Esophagus squamous epithelium (tissue), 5 donors: ENCODE results near the gene ADAM12. TPM values are rescaled to one million over a fixed set of nuclear protein-coding genes. Genes with fewer than 3 reads are reported as not detected.

Experiments used
- DNase-seq: peaks from one replicate; lab custom pipeline; 2025; lab: John Stamatoyannopoulos, UW
- H3K27ac ChIP-seq, 4 donors: fragments of 200-600 bp; sonication (generic); one replicate each; pipeline ENCODE4 v1.5.1; 2016 to 2019; ENCODE audit warnings: mild to moderate bottlenecking in 1 of 4
- H3K27me3 ChIP-seq, 4 donors: fragments of 200-600 bp; sonication (generic); 1 replicate in 3 of 4; 2 replicates in 1 of 4; pipeline versions ENCODE4 v1.5.1 to v1.6.0; 2017 to 2021; ENCODE audit warnings: antibody characterized with exemption in 1 of 4
- H3K36me3 ChIP-seq, 3 donors: fragments of 200-600 bp; sonication (generic); one replicate each; pipeline ENCODE4 v1.5.1; 2016 to 2019
- H3K4me1 ChIP-seq, 3 donors: fragments of 200-600 bp; sonication (generic); one replicate each; pipeline ENCODE4 v1.5.1; 2017 to 2019
- H3K4me3 ChIP-seq, 4 donors: fragments of 200-600 bp; sonication (generic); 1 replicate in 3 of 4; 2 replicates in 1 of 4; pipeline ENCODE4 v1.5.1; 2016 to 2019; ENCODE audit warnings: mild to moderate bottlenecking in 2 of 4, moderate library complexity in 1 of 4
- H3K9me3 ChIP-seq, 3 donors: fragments of 200-600 bp; sonication (generic); one replicate each; pipeline ENCODE4 v1.5.1; 2016 to 2019
- CTCF ChIP-seq, 6 experiments: fragments of 450-650 bp in 4 of 6; fragments of 200-600 bp in 2 of 6; sonication (generic) in 2 of 6; IDR thresholded peaks; one replicate each; pipeline ENCODE4 v1.5.1; 2016 to 2019; ENCODE audit warnings: antibody characterized with exemption in 6 of 6, mild to moderate bottlenecking in 4 of 6, moderate library complexity in 4 of 6
- POLR2A ChIP-seq, 4 donors: fragments of 450-650 bp; IDR thresholded peaks; one replicate each; pipeline ENCODE4 v1.6.1; 2017; ENCODE audit warnings: antibody characterized with exemption in 4 of 4, mild to moderate bottlenecking in 4 of 4, moderate library complexity in 3 of 4
- WGBS, 2 donors: methylation state at CpG; one replicate each; pipeline ENCODE4 v1.1.5; 2018; 5-methylcytosine and 5-hydroxymethylcytosine counted together
- intact Hi-C: fragments of 100-400 bp; cut with DNase I; formaldehyde crosslinking; loops from one replicate; pipeline ENCODE4 v1.15.0; 2022
- total RNA-seq, 4 donors: library from RNA; depleted of rRNA; stranded (reverse); fragments of >200 nt; gene quantifications; one replicate each; pipeline ENCODE4 v1.1.0, GENCODE V29; 2016
- donor health status: DM: yes; HTN: yes; CAD: no.

ADAM12 gene
- total RNA-seq, 4 donors from 2014 or later = 0.57 to 1.1 (median 0.76) TPM; not detected in 1

- TF ChIP-seq CTCF (IDR thresholded peaks at IDR 0.05) = no peak
- 56 to 70% methylated on average over 8 to 11 of the region's 11 CpGs for WGBS, 2 donors
- DNase-seq = no peak
- Histone ChIP-seq H3K9me3 (no peaks in the 10 kb centered on the region), H3K4me1 (peaks cover 0 to 20% (median 2%) of the 10 kb centered on the region in 3 donors), H3K4me3 (no peak overlapping the region), H3K36me3 (no peaks in the 10 kb centered on the region), H3K27ac (peak overlapping the region in 2 of 4 donors; percentile 1 to 38), H3K27me3 (peaks cover 0 to 26% (median 0%) of the 10 kb centered on the region in 4 donors)
- intact Hi-C loops = no loop called here
Measured at GRCh38 chr10:126060261-126060931, 327.9 kb downstream of the ADAM12 start.

- Histone ChIP-seq H3K27me3 (peaks cover 0 to 30% (median 0%) of the 10 kb centered on the region in 4 donors), H3K36me3 (no peaks in the 10 kb centered on the region), H3K4me3 (no peak overlapping the region), H3K4me1 (peaks cover 0 to 20% (median 2%) of the 10 kb centered on the region in 3 donors), H3K9me3 (no peaks in the 10 kb centered on the region), H3K27ac (no peak overlapping the region)
- intact Hi-C loops = no loop called here
- TF ChIP-seq POLR2A (IDR thresholded peaks at IDR 0.05) (no peak), CTCF (IDR thresholded peaks at IDR 0.05) (no peak)
- 38 to 46% methylated on average over 4 of the region's 4 CpGs for WGBS, 2 donors
- DNase-seq = no peak
Measured at GRCh38 chr10:126059076-126059826, 329.0 kb downstream of the ADAM12 start.

GRCh38 chr10:126058507-126058906 is 329.8 kb downstream of the ADAM12 start:
- WGBS, 2 donors = 26 to 43% methylated on average over 9 of the region's 9 CpGs

GRCh38 chr10:126058104-126058503 is 330.2 kb downstream of the ADAM12 start:
- Histone ChIP-seq H3K4me3 (no peak overlapping the region), H3K27ac (no peak overlapping the region), H3K36me3 (no peaks in the 10 kb centered on the region), H3K4me1 (peaks cover 0 to 20% (median 2%) of the 10 kb centered on the region in 3 donors), H3K27me3 (peaks cover 0 to 30% (median 0%) of the 10 kb centered on the region in 4 donors), H3K9me3 (no peaks in the 10 kb centered on the region)
- DNase-seq = no peak
- 52 to 55% methylated on average over 6 of the region's 6 CpGs for WGBS, 2 donors
- intact Hi-C loops = no loop called here
- no peak for TF ChIP-seq CTCF (IDR thresholded peaks at IDR 0.05)
- TF ChIP-seq POLR2A (IDR thresholded peaks at IDR 0.05) = no peak

More at GRCh38 chr10:126058507-126058906, 329.8 kb downstream of the ADAM12 start:
- H3K4me3 ChIP-seq = no peak overlapping the region
- intact Hi-C loops = no loop called here
- H3K4me1 ChIP-seq = peaks cover 0 to 20% (median 2%) of the 10 kb centered on the region in 3 donors
- no peaks in the 10 kb centered on the region for H3K36me3 ChIP-seq
- TF ChIP-seq CTCF (IDR thresholded peaks at IDR 0.05) = no peak
- TF ChIP-seq POLR2A (IDR thresholded peaks at IDR 0.05) = no peak
- H3K27me3 ChIP-seq = peaks cover 0 to 30% (median 0%) of the 10 kb centered on the region in 4 donors
- DNase-seq = no peak
- no peak overlapping the region for H3K27ac ChIP-seq
- no peaks in the 10 kb centered on the region for H3K9me3 ChIP-seq

GRCh38 chr10:126057494-126057893 is 330.8 kb downstream of the ADAM12 start:
- peaks cover 0 to 30% (median 0%) of the 10 kb centered on the region in 4 donors for H3K27me3 ChIP-seq
- 65 to 86% methylated on average over 2 to 8 of the region's 8 CpGs for WGBS, 2 donors
- no peak overlapping the region for H3K4me3 ChIP-seq
- DNase-seq = no peak
- TF ChIP-seq CTCF (IDR thresholded peaks at IDR 0.05) (no peak), POLR2A (IDR thresholded peaks at IDR 0.05) (no peak)
- H3K27ac ChIP-seq = no peak overlapping the region
- intact Hi-C loops = no loop called here
- peaks cover 0 to 14% (median 2%) of the 10 kb centered on the region in 3 donors for H3K4me1 ChIP-seq
- H3K36me3 ChIP-seq = no peaks in the 10 kb centered on the region
- no peaks in the 10 kb centered on the region for H3K9me3 ChIP-seq
